Esophagus squamous epithelium (tissue), 5 donors: ENCODE results near the gene RBFA. TPM values are rescaled to one million over a fixed set of nuclear protein-coding genes. Genes with fewer than 3 reads are reported as not detected.

Experiments used
- DNase-seq: peaks from one replicate; lab custom pipeline; 2025; lab: John Stamatoyannopoulos, UW
- H3K27ac ChIP-seq, 4 donors: fragments of 200-600 bp; sonication (generic); one replicate each; pipeline ENCODE4 v1.5.1; 2016 to 2019; ENCODE audit warnings: mild to moderate bottlenecking in 1 of 4
- H3K27me3 ChIP-seq, 4 donors: fragments of 200-600 bp; sonication (generic); 1 replicate in 3 of 4; 2 replicates in 1 of 4; pipeline versions ENCODE4 v1.5.1 to v1.6.0; 2017 to 2021; ENCODE audit warnings: antibody characterized with exemption in 1 of 4
- H3K36me3 ChIP-seq, 3 donors: fragments of 200-600 bp; sonication (generic); one replicate each; pipeline ENCODE4 v1.5.1; 2016 to 2019
- H3K4me1 ChIP-seq, 3 donors: fragments of 200-600 bp; sonication (generic); one replicate each; pipeline ENCODE4 v1.5.1; 2017 to 2019
- H3K4me3 ChIP-seq, 4 donors: fragments of 200-600 bp; sonication (generic); 1 replicate in 3 of 4; 2 replicates in 1 of 4; pipeline ENCODE4 v1.5.1; 2016 to 2019; ENCODE audit warnings: mild to moderate bottlenecking in 2 of 4, moderate library complexity in 1 of 4
- H3K9me3 ChIP-seq, 3 donors: fragments of 200-600 bp; sonication (generic); one replicate each; pipeline ENCODE4 v1.5.1; 2016 to 2019
- POLR2A ChIP-seq, 4 donors: fragments of 450-650 bp; IDR thresholded peaks; one replicate each; pipeline ENCODE4 v1.6.1; 2017; ENCODE audit warnings: antibody characterized with exemption in 4 of 4, mild to moderate bottlenecking in 4 of 4, moderate library complexity in 3 of 4
- WGBS, 2 donors: methylation state at CpG; one replicate each; pipeline ENCODE4 v1.1.5; 2018; 5-methylcytosine and 5-hydroxymethylcytosine counted together
- intact Hi-C: fragments of 100-400 bp; cut with DNase I; formaldehyde crosslinking; loops from one replicate; pipeline ENCODE4 v1.15.0; 2022
- total RNA-seq, 4 donors: library from RNA; depleted of rRNA; stranded (reverse); fragments of >200 nt; gene quantifications; one replicate each; pipeline ENCODE4 v1.1.0, GENCODE V29; 2016
- TF ChIP-seq, protein P1 (sequence below), 6 experiments: fragments of 450-650 bp in 4 of 6; fragments of 200-600 bp in 2 of 6; sonication (generic) in 2 of 6; IDR thresholded peaks; one replicate each; pipeline ENCODE4 v1.5.1; 2016 to 2019; ENCODE audit warnings: antibody characterized with exemption in 6 of 6, mild to moderate bottlenecking in 4 of 6, moderate library complexity in 4 of 6
- donor health status: DM: yes; HTN: yes; CAD: no.

The RBFA gene
- total RNA-seq, 4 donors from 2014 or later = 15.5 to 36.7 (median 28.8) TPM

DNA sequence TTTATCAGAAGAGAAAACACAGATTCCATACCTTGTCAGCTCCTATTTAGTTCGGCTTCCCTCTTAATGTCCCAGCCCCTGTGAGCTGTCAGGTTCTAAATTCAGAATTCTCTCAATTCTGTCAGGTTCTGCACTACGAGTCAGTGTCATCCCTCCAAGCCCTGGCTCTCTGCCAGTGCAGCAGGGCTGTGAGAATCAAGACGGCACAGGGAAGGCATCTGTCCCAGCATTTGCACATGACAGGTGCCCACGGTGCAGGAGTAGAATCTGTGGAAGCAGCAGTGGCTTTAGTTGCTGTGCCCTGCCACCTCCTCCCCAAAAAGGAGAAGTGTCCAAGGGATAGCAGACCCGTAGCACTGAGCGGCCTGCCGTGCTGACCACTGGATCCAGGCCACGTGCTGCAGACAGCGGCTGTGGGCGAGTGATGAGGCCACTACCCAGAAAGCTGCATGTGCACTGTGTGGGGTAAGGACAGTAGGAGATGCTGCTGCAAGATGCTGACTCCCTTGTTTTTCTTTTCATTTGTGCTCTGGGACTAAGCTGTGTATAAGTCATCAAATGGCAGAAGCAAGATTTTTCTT is 12.8 kb downstream of the RBFA start:
- intact Hi-C loops = no loop called here
- Histone ChIP-seq H3K4me3 (no peak overlapping the region), H3K4me1 (no peaks in the 10 kb centered on the region), H3K9me3 (peaks cover 0 to 16% (median 0%) of the 10 kb centered on the region in 3 donors), H3K36me3 (peaks cover 6 to 96% (median 10%) of the 10 kb centered on the region in 3 donors), H3K27me3 (no peaks in the 10 kb centered on the region), H3K27ac (no peak overlapping the region)
- DNase-seq = no peak
- 75 to 78% methylated on average over 2 to 8 of the region's 10 CpGs for WGBS, 2 donors
- TF ChIP-seq POLR2A (IDR thresholded peaks at IDR 0.05) = no peak
- TF ChIP-seq, protein P1, sequence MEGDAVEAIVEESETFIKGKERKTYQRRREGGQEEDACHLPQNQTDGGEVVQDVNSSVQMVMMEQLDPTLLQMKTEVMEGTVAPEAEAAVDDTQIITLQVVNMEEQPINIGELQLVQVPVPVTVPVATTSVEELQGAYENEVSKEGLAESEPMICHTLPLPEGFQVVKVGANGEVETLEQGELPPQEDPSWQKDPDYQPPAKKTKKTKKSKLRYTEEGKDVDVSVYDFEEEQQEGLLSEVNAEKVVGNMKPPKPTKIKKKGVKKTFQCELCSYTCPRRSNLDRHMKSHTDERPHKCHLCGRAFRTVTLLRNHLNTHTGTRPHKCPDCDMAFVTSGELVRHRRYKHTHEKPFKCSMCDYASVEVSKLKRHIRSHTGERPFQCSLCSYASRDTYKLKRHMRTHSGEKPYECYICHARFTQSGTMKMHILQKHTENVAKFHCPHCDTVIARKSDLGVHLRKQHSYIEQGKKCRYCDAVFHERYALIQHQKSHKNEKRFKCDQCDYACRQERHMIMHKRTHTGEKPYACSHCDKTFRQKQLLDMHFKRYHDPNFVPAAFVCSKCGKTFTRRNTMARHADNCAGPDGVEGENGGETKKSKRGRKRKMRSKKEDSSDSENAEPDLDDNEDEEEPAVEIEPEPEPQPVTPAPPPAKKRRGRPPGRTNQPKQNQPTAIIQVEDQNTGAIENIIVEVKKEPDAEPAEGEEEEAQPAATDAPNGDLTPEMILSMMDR (IDR thresholded peaks at IDR 0.05) = no peak

DNA sequence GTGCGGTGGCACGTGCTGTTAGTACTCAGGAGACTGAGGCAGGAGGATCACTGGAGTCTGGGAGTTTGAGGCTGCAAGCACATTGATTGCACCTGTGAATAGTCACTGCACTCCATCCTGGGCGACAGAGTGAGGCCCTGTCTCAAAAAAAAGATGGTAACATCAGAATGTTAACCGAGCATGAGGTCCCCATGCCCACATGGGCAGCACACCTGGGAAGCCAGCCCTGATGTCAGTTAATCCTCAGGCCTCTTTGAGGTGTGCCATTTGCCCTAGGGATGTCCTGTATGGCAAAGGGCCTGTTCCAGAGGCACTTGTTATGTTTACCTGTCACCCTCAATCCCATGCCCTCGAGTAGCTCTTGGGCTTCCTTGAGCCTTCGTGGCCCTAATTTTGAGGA is 16.6 kb downstream of the RBFA start:
- Histone ChIP-seq H3K4me1 (no peaks in the 10 kb centered on the region), H3K9me3 (peaks cover 0 to 52% (median 30%) of the 10 kb centered on the region in 3 donors), H3K27ac (no peak overlapping the region), H3K27me3 (no peaks in the 10 kb centered on the region), H3K36me3 (peaks cover 4 to 58% (median 6%) of the 10 kb centered on the region in 3 donors), H3K4me3 (no peak overlapping the region)
- intact Hi-C loops = no loop called here
- no peak for DNase-seq
- 92 to 93% methylated on average over 6 of the region's 6 CpGs for WGBS, 2 donors
- TF ChIP-seq, protein P1 (IDR thresholded peaks at IDR 0.05) = no peak
- no peak for TF ChIP-seq POLR2A (IDR thresholded peaks at IDR 0.05)

DNA sequence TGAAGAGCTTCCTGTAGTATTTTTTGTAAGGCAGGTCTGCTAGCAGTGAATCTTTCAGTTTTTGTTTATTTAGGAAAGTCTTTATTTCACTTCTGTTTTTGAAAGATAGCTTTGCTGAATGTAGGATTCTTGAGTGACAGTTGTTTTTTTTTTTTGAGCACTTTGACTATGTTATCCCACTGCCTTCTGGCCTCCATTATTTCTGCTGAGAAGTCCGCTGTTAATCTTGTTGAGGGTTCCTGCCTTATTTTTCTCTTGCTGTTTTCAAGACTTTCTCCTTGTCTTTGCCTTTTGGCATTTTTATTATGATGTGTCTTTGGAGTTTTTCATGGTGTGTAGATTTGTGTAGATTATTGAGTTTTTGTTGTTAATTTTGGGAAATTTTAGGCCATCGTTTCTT is 21.9 kb downstream of the RBFA start:
- intact Hi-C loops = no loop called here
- H3K27ac ChIP-seq = no peak overlapping the region
- no peak for DNase-seq
- H3K4me3 ChIP-seq = no peak overlapping the region
- peaks cover 0 to 8% (median under 1%) of the 10 kb centered on the region in 3 donors for H3K36me3 ChIP-seq
- H3K4me1 ChIP-seq = no peaks in the 10 kb centered on the region
- H3K27me3 ChIP-seq = no peaks in the 10 kb centered on the region
- peaks cover 0 to 60% (median 43%) of the 10 kb centered on the region in 3 donors for H3K9me3 ChIP-seq
- WGBS, 2 donors = 94 to 100% methylated on average over 2 of the region's 2 CpGs
- TF ChIP-seq, protein P1 (IDR thresholded peaks at IDR 0.05) = no peak
- TF ChIP-seq POLR2A (IDR thresholded peaks at IDR 0.05) = no peak

DNA sequence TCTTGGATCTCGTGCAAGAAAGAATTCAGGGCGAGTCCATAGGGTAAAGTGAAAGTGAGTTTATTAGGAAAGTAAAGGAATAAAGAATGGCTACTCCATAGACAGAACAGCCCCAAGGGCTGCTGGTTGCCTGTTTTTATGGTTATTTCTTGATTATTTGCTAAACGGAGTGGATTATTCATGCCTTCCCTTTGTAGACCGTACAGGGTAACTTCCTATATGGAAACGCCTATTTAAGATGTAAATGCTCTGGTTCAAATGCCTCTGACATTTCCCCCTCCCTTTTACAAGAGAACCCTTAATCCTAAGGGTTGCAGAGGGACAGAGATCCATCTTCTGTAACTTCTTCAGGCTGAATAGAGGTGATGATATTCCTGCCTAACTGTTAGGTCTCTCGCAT is 25.7 kb downstream of the RBFA start:
- DNase-seq = no peak
- no peaks in the 10 kb centered on the region for H3K4me1 ChIP-seq
- H3K27ac ChIP-seq = no peak overlapping the region
- H3K9me3 ChIP-seq = peaks cover 0 to 33% (median 24%) of the 10 kb centered on the region in 3 donors
- no peaks in the 10 kb centered on the region for H3K36me3 ChIP-seq
- 78 to 79% methylated on average over 6 of the region's 6 CpGs for WGBS, 2 donors
- intact Hi-C loops = no loop called here
- no peak overlapping the region for H3K4me3 ChIP-seq
- TF ChIP-seq, protein P1 (IDR thresholded peaks at IDR 0.05) = no peak
- no peak for TF ChIP-seq POLR2A (IDR thresholded peaks at IDR 0.05)
- H3K27me3 ChIP-seq = no peaks in the 10 kb centered on the region

DNA sequence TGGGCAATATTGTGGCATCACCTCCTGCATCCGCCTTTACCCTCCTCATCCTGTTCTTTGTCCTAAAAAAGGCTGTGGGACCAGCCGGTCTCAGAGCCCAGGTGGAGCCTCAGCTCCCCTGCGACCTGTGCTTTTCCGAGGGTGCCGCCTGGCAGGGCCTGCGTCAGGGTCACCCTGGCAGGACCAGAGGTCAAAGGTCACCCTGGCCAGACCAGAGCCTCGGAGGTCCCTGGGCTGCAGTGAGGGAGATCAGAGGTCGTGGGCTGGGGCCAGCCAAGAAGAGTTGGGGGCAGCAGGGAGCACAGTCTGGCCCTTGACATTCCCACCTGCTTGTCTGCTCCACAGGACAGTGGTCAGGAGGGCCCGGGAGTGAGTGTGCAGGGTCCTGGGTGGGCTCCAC is 31.5 kb downstream of the RBFA start:
- no peak overlapping the region for H3K4me3 ChIP-seq
- DNase-seq = no peak
- no peak overlapping the region for H3K27ac ChIP-seq
- no peaks in the 10 kb centered on the region for H3K36me3 ChIP-seq
- intact Hi-C loops = no loop called here
- H3K4me1 ChIP-seq = peaks cover 0 to 16% (median 0%) of the 10 kb centered on the region in 3 donors
- 91 to 98% methylated on average over 4 of the region's 9 CpGs for WGBS, 2 donors
- TF ChIP-seq, protein P1 (IDR thresholded peaks at IDR 0.05) = no peak
- no peak for TF ChIP-seq POLR2A (IDR thresholded peaks at IDR 0.05)
- H3K27me3 ChIP-seq = no peaks in the 10 kb centered on the region
- H3K9me3 ChIP-seq = peaks cover 0 to 12% (median 5%) of the 10 kb centered on the region in 3 donors
